GM19238 (cell line): ENCODE data around the gene PRKCSH.
"Not testable (repeated sequence)": the region's sequence is repeated elsewhere in the genome, so short reads cannot be mapped to it uniquely, and the experiment has no call there.

Source experiments
- DNase-seq: peaks from one replicate; pipeline ENCODE4 v3.0.0; 2011; ENCODE audit warnings: low spot score; ENCODE audit not compliant: insufficient read length

Gene PRKCSH, protein sequence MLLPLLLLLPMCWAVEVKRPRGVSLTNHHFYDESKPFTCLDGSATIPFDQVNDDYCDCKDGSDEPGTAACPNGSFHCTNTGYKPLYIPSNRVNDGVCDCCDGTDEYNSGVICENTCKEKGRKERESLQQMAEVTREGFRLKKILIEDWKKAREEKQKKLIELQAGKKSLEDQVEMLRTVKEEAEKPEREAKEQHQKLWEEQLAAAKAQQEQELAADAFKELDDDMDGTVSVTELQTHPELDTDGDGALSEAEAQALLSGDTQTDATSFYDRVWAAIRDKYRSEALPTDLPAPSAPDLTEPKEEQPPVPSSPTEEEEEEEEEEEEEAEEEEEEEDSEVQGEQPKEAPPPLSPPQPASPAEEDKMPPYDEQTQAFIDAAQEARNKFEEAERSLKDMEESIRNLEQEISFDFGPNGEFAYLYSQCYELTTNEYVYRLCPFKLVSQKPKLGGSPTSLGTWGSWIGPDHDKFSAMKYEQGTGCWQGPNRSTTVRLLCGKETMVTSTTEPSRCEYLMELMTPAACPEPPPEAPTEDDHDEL

DNA sequence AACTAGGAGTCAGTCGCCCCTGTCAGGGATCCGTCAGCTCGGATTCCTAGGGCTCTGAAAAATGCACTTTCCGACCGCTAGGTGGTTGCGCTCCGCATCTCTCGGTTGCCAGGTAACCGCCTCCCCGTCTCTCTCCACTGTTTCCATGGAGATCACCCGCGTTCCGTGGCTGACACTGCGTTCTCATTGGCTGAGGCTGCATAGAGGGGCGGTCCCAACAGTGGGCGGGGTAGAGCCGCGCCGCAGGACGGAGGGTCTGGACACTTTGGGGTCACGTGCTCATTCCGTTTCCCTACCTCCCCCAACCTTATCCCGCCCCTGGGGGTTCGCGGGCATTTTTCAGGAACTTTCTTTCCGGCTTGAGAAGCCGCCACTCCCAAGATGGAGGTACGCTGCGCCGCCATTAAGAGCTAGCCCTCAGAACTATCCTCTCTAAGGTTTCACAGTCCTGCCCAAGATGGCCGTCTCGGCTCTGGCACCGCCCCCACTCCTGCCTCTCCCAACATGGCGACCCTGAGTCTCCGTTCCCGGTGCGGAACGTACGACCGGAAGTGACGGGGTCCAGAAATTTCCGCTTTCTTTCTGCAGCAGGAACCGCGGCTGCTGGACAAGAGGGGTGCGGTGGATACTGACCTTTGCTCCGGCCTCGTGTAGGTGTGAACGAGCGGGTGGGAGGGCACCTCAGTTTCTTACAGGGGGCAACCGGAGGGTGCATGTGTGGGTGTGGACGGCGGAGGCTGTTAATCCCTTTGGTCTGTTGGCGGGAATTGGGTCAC, at the start of gene PRKCSH, which contains the start of gene ODAD3:
TSS of gene PRKCSH (plus strand) at position 579 of the 776 bp plus-strand sequence. CDS start 483 bp downstream, outside the sequence.
TSS of gene ODAD3 (minus strand) at position 65 of the 776 bp plus-strand sequence. CDS start 105 bp downstream, outside the sequence.
- DNase-seq = peak; percentile 97

DNA sequence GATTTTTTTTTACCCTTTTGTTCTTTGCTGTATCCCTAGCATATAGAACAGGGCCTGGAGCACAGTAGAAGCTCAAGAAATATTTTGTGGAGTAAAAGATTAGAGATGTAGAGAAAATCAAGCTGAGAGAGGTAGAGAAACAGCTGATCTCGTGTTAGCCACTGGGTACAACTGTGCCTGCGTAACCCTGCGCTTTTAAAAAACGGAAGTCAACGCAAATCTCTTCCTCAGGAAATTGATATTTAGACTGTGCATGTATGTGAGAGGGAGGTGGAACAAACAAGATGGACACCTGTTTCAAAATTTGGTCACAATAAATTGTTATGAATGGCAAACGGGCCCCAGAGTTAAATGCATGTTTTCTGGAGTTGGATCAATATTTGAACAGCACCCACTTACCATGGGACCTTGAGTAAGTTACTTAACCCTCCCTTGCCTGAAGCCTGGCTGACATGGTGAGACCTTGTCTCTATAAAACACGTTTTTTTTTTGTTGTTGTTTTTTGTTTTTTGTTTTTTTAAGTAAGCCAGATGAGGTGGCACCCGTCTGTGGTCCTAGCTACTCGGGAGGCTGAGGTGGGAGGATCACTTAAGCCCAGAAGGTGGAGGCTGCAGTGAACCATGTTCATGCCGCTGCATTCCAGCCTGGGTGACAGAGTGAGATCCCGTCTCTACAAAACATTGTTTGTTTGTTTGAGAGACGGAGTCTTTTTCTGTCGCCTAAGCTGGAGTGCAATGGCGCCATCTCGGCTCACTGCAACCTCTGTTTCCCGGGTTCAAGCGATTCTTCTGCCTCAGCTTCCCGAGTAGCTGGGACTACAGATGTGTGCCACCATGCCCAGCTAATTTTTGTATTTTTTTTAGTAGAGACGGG, 48.0 kb upstream of the PRKCSH start:
- no peak for DNase-seq

DNA sequence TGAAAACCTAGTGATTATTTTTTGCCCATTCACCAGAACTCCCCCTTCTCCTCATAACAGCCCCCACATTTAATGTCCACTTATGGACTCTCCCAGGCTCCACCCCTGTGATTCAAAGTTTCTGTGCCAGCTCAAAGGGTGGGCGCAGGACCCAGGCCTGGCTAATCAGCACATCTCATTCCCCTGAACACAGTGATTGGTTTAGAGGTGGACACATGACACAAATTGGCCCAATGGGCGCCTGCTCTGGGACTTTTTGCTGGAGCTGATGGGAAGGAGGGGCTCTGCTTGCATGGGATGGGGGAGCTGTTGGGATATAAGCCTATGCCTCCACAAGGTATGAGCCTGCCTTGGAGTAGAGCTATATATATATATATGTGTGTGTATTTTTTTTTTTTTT, 45.1 kb upstream of the PRKCSH start:
- no peak for DNase-seq

DNA sequence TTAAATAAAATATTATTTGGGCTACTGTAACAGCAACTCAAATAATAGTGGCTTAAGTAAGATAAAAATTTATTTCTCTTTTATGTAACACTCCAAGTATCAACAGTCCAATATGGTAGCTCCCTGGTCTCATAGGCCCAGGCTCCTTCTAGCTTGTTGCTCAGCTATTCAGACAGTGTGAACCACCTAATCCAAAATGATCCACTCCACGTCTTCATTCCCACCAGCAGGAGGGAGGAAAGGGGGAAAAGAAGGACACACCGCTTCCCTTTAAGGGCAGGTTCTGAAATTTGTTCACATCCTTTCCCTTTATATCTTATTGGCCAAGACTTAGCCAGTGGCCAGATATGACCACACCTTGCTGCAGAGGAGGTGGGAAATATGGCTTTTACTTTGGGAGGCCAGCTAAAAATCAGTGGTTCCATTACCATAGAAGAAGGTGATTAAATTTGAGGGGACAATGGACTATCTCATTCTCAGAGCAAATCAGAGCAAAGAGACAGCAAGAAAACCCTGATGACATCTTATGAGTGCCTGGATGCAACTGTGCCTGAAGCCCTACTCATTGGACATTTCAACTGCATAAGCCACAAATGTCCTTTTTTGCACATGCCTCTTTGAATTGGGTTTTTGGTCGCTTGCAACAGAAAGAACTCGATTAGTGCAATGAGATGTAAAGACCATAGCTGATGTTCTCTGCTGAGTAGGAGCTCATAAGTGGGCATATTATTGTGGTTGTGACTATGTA, 44.3 kb upstream of the PRKCSH start:
- no peak for DNase-seq

DNA sequence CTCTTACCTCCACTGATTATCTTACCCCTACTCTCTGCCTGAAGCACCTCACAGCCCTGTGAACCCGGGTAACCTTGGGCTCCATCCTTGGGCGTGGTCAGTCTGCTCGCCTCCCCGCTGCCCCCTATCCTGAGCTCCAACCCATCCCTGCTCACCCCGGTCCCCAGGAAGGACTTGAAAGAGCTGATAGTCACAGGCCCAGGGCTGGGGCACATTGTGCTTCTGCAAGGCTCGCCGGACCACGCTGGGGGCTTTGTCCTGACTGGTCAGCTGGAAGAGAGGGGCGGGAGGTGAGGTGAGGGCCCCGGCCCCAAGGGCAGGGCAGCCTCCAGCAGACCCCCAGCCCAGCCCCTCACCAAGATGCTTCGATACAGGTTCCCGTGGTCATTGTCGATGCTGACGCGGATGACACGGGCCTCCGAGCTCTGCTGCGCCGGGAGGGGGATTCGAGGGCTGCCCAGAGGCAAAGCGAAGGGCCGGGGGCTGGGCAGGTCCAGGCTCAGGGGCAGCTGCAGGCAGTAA, 38.3 kb upstream of the PRKCSH start:
- no peak for DNase-seq

DNA sequence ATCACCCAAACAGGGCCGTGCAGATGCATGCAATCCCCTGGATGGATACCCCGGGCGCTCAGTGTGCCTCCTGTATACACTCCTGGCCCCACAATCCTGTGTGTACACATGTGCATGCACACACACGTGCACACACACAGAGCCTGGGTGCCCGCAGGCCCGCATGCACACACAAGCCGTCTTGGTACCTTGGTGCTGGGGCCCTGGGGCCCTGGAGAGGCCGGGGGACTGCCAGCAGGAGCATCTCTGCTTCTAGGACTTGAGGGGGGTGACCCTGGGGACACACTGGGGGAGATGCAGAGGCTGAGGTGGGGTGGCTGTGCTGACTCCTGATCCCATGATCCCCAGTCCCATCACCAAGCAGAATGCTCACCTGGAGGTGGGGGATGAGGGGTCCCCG, 35.8 kb upstream of the PRKCSH start:
- no peak for DNase-seq

DNA sequence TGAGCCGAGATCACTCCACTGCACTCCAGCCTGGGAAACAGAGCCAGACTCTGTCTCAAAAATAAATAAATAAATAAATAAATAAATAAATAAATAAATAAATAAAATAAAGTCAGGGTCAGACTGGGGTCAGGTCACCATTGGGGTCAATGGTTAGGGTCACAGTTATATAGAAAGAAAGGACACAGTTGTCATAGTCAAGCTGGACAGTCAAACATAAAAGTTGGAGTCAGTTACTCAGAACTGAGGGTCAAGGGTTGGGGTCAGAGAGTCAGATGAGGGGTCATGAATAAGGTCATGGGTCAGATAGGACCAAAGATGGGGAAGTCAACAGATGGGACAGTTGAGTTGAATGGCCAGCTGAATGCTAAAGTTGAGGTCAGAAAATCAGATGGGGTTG, 34.6 kb upstream of the PRKCSH start:
- no peak for DNase-seq

DNA sequence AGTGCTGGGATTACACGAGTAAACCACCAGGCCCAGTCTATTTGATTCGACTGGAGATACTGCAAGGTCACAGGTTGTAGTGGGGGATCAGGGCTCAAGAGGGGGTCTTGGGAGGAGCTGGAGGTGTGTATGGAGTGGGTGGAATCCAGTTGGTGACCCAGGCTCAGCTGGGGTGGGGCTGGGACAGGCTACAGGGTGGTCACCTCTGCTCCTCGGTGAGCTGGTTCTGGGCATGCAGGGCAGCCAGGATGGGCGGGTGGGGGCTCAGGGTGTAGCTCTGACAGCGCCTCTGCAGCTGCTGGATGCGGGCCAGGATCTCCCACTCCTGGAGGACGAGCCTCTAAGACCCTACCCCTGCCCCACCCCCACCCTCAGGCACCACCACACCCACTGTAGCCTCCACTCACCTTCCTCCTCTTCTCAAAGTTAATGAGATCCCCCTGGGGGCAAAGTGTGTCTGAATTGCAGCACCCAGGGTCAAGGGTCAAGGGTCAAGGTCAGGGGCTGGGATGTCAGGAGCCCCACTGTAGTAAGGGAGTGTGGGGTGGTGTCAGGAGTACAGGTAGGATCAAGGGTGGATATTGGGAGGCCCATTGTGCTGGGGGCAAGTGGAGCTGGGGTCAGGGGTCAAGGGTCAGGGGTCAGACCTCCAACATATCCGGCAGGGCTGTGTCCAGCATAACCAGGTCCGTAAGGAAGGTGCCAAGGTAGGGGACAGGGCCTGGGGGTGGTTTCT, 33.5 kb upstream of the PRKCSH start:
- DNase-seq = no peak

DNA sequence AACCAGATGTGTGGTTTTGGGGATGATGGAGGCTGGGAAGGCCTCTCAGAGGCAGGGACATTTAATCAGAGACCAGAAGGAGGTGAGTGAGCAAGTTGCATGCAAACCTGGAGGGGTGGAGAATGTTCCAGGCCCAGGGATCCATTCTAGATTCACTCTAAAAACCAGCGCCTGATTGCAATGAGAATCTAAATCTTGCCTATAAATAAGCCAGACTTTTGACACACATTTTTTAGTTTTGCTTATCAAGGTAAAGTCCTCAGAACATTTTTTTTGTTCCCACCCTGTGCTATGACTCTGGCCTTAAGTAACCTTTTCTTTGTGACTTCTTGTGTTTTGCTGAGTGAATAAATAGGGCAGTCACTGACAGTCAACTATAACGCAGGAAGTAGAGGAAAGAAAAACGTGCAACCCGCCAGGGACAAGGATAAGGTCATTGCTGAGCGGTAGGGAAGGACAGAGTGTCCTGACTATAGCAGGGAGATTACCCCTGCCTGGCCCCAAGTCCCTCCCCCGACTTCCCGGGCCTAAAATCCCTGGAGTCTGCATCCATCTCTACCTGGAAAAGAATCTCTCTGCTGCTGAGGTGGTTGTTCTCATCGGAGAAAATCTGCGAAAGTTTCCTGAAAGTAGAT, 30.7 kb upstream of the PRKCSH start:
- DNase-seq = no peak

DNA sequence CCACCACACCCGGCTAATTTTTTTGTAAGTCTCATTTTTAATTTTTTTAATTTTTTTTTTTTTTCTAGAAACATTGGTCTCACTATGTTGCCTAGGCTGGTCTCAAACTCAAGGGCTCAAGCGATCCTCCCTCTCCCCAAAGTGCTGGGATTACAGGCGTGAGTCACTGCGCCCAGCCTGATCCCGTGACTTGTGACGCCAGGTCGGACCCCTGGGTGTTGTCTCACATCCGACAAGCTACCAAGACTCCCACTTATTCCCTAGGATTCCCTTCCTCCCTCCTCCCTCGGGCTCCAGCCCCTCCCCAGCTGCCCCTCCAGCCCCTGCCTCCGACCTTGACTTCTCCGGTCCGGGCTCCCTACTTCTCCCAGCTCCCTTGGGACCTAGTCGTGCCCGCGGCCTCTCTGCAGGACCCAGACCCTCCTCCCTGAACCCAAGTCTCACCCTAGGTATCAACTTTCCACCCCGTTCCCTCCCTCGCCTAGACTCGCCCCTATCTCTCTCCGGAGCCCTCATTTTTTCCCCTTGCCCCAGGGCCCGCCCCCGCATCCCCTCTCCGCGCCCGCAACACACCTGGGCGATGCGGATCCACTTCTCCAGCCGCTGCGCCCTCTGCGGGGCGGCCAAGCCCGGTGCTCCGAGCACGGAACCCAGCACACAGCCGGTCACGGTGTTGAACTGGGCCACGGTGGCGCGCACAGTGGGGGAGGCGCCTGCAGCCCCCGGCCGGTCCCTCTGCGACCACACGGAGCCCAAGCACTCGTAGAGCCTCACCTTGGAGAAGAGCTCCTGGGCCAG, 29.4 kb upstream of the PRKCSH start:
- DNase-seq = no peak

DNA sequence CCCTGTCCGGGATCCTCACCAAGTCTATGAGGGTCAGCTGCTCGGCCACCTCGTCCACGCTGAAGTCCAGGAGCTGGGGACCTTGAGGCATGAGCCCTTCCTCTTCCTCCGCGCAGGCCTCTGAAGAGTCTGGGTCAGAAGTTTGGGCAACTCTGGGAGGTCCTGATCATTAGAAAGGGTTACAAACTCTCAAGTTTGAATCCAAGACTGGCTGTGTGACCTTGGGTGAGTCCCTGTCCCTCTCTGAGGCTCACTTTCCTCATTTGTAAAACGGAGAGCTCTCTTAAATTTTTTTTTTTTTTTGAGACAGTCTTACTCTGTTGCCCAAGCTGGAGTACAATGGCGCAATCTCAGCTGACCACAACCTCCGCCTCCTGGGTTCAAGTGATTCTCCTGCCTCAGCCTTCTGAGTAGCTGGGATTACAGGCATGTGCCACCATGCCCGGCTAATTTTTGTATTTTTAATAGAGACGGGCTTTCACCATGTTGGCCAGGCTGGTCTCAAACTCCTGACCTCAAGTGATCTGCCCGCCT, 28.7 kb upstream of the PRKCSH start:
- not testable (repeated sequence) for DNase-seq

DNA sequence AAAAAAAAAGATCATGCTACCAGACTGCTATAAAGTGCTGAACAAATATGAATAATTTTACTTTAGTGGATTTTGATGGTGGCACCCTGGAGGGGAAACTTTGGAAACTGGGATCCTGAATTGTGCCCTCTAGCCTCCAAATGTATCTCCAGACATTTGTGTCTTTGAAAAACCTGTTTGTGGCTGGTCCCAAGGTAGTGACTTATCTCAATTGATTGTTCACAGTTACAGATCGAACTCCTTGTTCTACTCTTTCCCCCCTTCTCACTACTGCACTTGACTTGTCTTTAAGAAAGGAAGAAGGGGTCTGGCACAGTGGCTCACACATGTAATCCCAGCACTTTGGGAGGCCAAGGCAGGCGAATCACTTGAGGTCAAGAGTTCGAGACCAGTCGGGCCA, 26.8 kb upstream of the PRKCSH start:
- DNase-seq = no peak

DNA sequence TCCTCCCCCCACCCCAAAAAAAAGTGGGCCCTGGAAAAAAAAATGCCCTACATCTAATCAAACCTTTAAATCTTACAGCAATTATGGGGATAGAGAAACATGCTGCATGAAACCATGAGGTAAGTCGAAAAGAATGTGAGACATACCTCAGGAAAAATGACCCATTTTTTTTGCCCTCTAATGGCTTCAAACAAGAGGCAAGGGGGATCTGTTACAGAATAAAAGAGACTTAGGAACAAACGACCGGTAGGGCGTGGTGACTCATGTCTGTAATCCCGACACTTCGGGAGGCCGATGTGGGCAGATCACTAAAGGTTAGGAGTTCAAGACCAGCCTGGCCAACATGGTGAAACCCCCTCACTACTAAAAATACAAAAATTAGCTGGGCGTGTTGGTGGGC, 24.8 kb upstream of the PRKCSH start:
- DNase-seq = no peak

DNA sequence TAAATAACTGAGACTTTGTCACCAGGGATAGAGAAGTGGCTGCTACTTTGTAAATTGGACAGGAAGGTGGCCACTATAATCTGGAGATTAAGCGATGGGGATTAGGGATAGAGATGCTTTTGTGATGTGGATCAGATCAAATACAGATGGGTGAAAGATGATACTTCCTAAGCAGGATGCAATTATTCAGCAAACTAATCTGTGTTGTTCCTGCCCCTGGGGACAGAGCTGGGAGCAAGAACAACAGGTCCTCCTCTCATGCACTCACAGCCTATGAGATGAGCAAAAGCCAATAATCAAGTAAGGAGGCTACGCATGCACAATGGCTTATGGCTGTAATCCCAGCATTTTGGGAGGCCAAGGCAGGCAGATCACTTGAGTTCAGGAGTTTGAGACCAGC, 20.9 kb upstream of the PRKCSH start:
- no peak for DNase-seq

DNA sequence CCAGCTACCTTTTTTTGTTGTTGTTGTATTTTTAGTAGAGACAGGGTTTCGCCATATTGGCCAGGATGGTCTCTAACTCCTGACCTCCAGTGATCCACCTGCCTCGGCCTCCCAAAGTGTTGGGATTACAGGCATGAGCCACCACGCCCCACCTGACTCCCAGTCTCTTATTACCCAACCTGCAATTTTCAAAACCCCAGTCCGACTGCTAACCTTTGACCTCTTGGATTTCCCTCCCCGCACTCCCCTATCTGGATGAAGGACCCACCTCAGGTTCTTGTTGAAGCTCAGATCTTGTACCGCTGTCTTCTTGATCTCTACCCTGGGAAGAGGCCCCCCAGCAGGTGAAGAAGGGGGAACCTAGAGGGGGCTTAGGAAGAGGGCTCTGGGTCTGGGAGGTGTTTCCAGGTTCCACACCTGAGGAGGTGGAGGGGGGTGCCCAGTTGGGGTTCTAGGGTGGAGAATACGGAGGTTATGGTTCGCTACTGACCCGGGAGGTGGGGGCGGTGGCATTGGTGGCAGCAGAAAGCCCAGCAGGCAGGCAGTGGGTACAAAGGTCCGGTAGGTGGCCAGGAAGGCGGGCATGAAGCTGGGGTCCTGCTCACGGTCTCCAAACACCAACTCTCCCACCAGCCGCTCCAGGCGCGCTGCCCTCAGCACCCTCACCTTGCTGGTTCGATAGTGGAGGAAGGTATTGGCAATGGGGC, 18.9 kb upstream of the PRKCSH start:
- DNase-seq = no peak

DNA sequence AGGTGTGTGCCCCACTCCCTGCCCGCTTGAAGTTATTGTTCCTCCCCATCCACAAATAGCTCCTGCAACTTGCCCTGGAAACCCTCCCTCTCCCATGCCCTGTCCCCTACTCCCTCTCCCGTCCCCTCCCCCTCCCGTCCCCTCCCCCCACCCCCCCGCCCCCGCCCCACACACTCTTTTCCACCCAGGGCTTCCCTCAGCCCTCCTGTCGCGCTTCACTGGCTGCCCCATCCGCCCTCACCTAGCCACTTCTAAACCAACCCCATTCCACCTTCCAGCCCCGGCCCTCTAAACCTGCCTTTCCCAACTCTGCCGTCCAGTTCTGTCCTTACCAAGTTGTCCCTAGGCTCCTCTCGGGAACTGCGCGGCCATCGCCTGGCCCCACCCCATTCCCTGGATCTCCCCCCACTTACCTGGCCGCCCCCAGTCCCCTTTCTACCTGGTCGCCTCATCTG, 17.3 kb upstream of the PRKCSH start:
- DNase-seq = no peak
